Liver (tissue), 9 donors: ENCODE data around the gene ATP5MC2. TPM values are rescaled to one million over a fixed set of nuclear protein-coding genes. Genes with fewer than 3 reads are reported as not detected.

Source experiments
- DNase-seq: peaks from one replicate; pipeline ENCODE4 v3.0.0-alpha.2; 2017; ENCODE audit warnings: low spot score
- H3K27ac ChIP-seq, 2 donors: one replicate each; pipeline ENCODE4 v1.7.0; 2013; ENCODE audit warnings: inconsistent platforms in 2 of 2, low read length in 2 of 2, control low read depth in 1 of 2, low read depth in 1 of 2, mild to moderate bottlenecking in 1 of 2
- H3K27me3 ChIP-seq, 4 donors: one replicate each; pipeline versions ENCODE4 v1.6.1 to v1.7.0; 2013; ENCODE audit warnings: low read length in 3 of 4, inconsistent platforms in 1 of 4, mild to moderate bottlenecking in 1 of 4, moderate library complexity in 1 of 4; ENCODE audit not compliant: control insufficient read depth in 4 of 4, insufficient read depth in 4 of 4
- H3K36me3 ChIP-seq, 4 donors: one replicate each; pipeline versions ENCODE4 v1.6.1 to v1.7.0; 2013; ENCODE audit warnings: low read length in 3 of 4, mild to moderate bottlenecking in 3 of 4, low read depth in 1 of 4, moderate library complexity in 1 of 4; ENCODE audit not compliant: control insufficient read depth in 4 of 4, insufficient read depth in 3 of 4
- H3K4me1 ChIP-seq, 4 donors: one replicate each; pipeline versions ENCODE4 v1.6.1 to v1.7.0; 2013; ENCODE audit warnings: low read length in 3 of 4, mild to moderate bottlenecking in 3 of 4, moderate library complexity in 1 of 4; ENCODE audit not compliant: control insufficient read depth in 4 of 4, insufficient read depth in 4 of 4
- H3K4me3 ChIP-seq, 3 donors: one replicate each; pipeline versions ENCODE4 v1.6.1 to v1.7.0; 2013; ENCODE audit warnings: low read length in 3 of 3, control low read depth in 1 of 3, low read depth in 1 of 3, mild to moderate bottlenecking in 1 of 3
- H3K9ac ChIP-seq, 2 donors: one replicate each; pipeline ENCODE4 v1.7.0; 2013; ENCODE audit warnings: low read length in 2 of 2, mild to moderate bottlenecking in 2 of 2, moderate library complexity in 2 of 2, control low read depth in 1 of 2, low read depth in 1 of 2
- H3K9me3 ChIP-seq, 4 donors: one replicate each; pipeline versions ENCODE4 v1.6.1 to v1.7.0; 2013; ENCODE audit warnings: low read length in 3 of 4; ENCODE audit not compliant: control insufficient read depth in 4 of 4
- ATF3 ChIP-seq: IDR thresholded peaks from 2 replicates; pipeline ENCODE4 v1.6.1; 2016; ENCODE audit warnings: antibody characterized with exemption
- CTCF ChIP-seq: fragments of 150-350 bp; IDR thresholded peaks from 2 replicates; pipeline ENCODE4 v1.5.1; 2017; ENCODE audit warnings: improper control_type of control experiment, low read depth, low read length; ENCODE audit not compliant: missing input control
- EGR1 ChIP-seq, 2 donors: IDR thresholded peaks; 2 replicates each; pipeline ENCODE4 v1.6.1; 2016 to 2018; ENCODE audit warnings: antibody characterized with exemption in 2 of 2, low read depth in 2 of 2
- FOXA1 ChIP-seq: IDR thresholded peaks from 2 replicates; pipeline ENCODE4 v1.6.1; 2016; ENCODE audit warnings: antibody characterized with exemption
- FOXA2 ChIP-seq: IDR thresholded peaks from 2 replicates; pipeline ENCODE4 v1.6.1; 2016; ENCODE audit warnings: antibody characterized with exemption
- GABPA ChIP-seq, 2 donors: IDR thresholded peaks in 1 of 2; conservative IDR thresholded peaks in 1 of 2; 2 replicates each; pipeline ENCODE4 v1.6.1; 2016; ENCODE audit warnings: antibody characterized with exemption in 2 of 2, mild to moderate bottlenecking in 1 of 2, moderate library complexity in 1 of 2
- HNF4A ChIP-seq, 2 donors: conservative IDR thresholded peaks; 2 replicates each; pipeline ENCODE4 v1.6.1; 2016; ENCODE audit warnings: antibody characterized with exemption in 2 of 2, mild to moderate bottlenecking in 2 of 2
- HNF4G ChIP-seq: IDR thresholded peaks from 2 replicates; pipeline ENCODE4 v1.6.1; 2016; ENCODE audit warnings: antibody characterized with exemption
- JUND ChIP-seq, 2 donors: IDR thresholded peaks; 2 replicates each; pipeline ENCODE4 v1.6.1; 2016; ENCODE audit warnings: antibody characterized with exemption in 2 of 2
- MAX ChIP-seq: IDR thresholded peaks from 2 replicates; pipeline ENCODE4 v1.6.1; 2016; ENCODE audit warnings: antibody characterized with exemption
- NR2F2 ChIP-seq: IDR thresholded peaks from 2 replicates; pipeline ENCODE4 v1.6.1; 2016; ENCODE audit warnings: antibody characterized with exemption
- RAD21 ChIP-seq, 2 donors: IDR thresholded peaks; 2 replicates each; pipeline ENCODE4 v1.6.1; 2016; ENCODE audit warnings: antibody characterized with exemption in 2 of 2, mild to moderate bottlenecking in 2 of 2
- REST ChIP-seq: IDR thresholded peaks from 2 replicates; pipeline ENCODE4 v1.6.1; 2016; ENCODE audit warnings: antibody characterized with exemption, mild to moderate bottlenecking
- SP1 ChIP-seq: IDR thresholded peaks from 2 replicates; pipeline ENCODE4 v1.6.1; 2018; ENCODE audit warnings: antibody characterized with exemption, mild to moderate bottlenecking
- TAF1 ChIP-seq: conservative IDR thresholded peaks from 2 replicates; pipeline ENCODE4 v1.6.1; 2016; ENCODE audit warnings: antibody characterized with exemption, mild to moderate bottlenecking
- YY1 ChIP-seq: IDR thresholded peaks from 2 replicates; pipeline ENCODE4 v1.6.1; 2016; ENCODE audit warnings: antibody characterized with exemption, mild to moderate bottlenecking
- ZBTB33 ChIP-seq: IDR thresholded peaks from 2 replicates; pipeline ENCODE4 v1.6.1; 2016; ENCODE audit warnings: antibody characterized with exemption
- WGBS: extraction: QIAGEN DNeasy Blood & Tissue Kit; methylation state at CpG from one replicate; pipeline ENCODE4 v1.1.7; 2013; 5-methylcytosine and 5-hydroxymethylcytosine counted together
- polyA plus RNA-seq, 2 donors: library from polyadenylated mRNA; stranded (reverse) in 1 of 2; unstranded in 1 of 2; fragments of 200-250 nt in 1 of 2; fragments of >200 nt in 1 of 2; fragmentation: Nextera tagmentation in 1 of 2; extraction: Ambion mirVana in 1 of 2; gene quantifications; one replicate each; pipeline versions ENCODE4 v1.2.1 to v1.2.3, GENCODE V29; 2013 to 2015
- total RNA-seq, 2 donors: library from RNA; depleted of rRNA; stranded (reverse); fragments of >200 nt; gene quantifications; one replicate each; pipeline ENCODE4 v1.2.3, GENCODE V29; 2014
- donor health status: healthy.
- donor health status: healthy.
- donor health status: healthy.
- donor health status: healthy.
- donor health status: healthy.

The ATP5MC2 gene
- total and polyA plus RNA-seq, 4 donors = 57.0 to 294 (median 171) TPM

GRCh38 chr12:53709671-53710070 is 33.8 kb upstream of the ATP5MC2 start:
- Histone ChIP-seq H3K27ac (no peak overlapping the region), H3K9ac (no peak overlapping the region), H3K9me3 (no peaks in the 10 kb centered on the region), H3K4me1 (no peaks in the 10 kb centered on the region), H3K4me3 (no peak overlapping the region), H3K36me3 (peaks cover 14 to 34% (median 19%) of the 10 kb centered on the region in 4 donors), H3K27me3 (no peaks in the 10 kb centered on the region)
- DNase-seq = no peak
- whole genome bisulfite sequencing = 70% methylated on average over 4 of the region's 4 CpGs
- TF ChIP-seq EGR1 (IDR thresholded peaks at IDR 0.05; ENCODE audit: low read depth in 2 of 2) = no peak
- no peak for TF ChIP-seq CTCF
- no peak for TF ChIP-seq SP1
- no peak for TF ChIP-seq HNF4A (conservative IDR thresholded peaks at IDR 0.05)
- no peak for TF ChIP-seq ZBTB33
- no peak for TF ChIP-seq JUND (IDR thresholded peaks at IDR 0.05)
- no peak for TF ChIP-seq HNF4G
- TF ChIP-seq NR2F2 = no peak
- TF ChIP-seq REST = no peak
- TF ChIP-seq FOXA2 = no peak
- no peak for TF ChIP-seq MAX
- no peak for TF ChIP-seq FOXA1
- TF ChIP-seq TAF1 = no peak
- TF ChIP-seq GABPA (IDR thresholded peaks at IDR 0.05 in 1 of 2, conservative IDR thresholded peaks at IDR 0.05 in 1 of 2) = no peak
- TF ChIP-seq RAD21 (IDR thresholded peaks at IDR 0.05) = no peak
- TF ChIP-seq ATF3 = no peak
- TF ChIP-seq YY1 = no peak

GRCh38 chr12:53706080-53706479 is 30.2 kb upstream of the ATP5MC2 start:
- Histone ChIP-seq H3K4me3 (no peak overlapping the region), H3K9ac (no peak overlapping the region), H3K27ac (no peak overlapping the region), H3K36me3 (no peaks in the 10 kb centered on the region), H3K9me3 (no peaks in the 10 kb centered on the region), H3K4me1 (no peaks in the 10 kb centered on the region), H3K27me3 (peaks cover 0 to 6% (median 0%) of the 10 kb centered on the region in 4 donors)
- no peak for DNase-seq
- WGBS = 81% methylated on average over 1 of the region's 1 CpG
- TF ChIP-seq ATF3 (no peak), MAX (no peak), ZBTB33 (no peak), SP1 (no peak), EGR1 (IDR thresholded peaks at IDR 0.05; ENCODE audit: low read depth in 2 of 2) (no peak), HNF4G (no peak)
